Loucy (cell line): Measurements from ENCODE around the gene BCL7B.

Experiments used
- CTCF ChIP-seq: fragments of 200-600 bp; sonication (generic); conservative IDR thresholded peaks from 2 replicates; pipeline ENCODE4 v1.5.1; 2014; ENCODE audit warnings: mild to moderate bottlenecking, antibody characterized with exemption, low read length
- EZH2phosphoT487 ChIP-seq: fragments of 200-600 bp; IDR thresholded peaks from 2 replicates; pipeline ENCODE4 v1.6.1; 2018; ENCODE audit warnings: antibody characterized with exemption, mild to moderate bottlenecking, moderate library complexity, borderline replicate concordance

DNA sequence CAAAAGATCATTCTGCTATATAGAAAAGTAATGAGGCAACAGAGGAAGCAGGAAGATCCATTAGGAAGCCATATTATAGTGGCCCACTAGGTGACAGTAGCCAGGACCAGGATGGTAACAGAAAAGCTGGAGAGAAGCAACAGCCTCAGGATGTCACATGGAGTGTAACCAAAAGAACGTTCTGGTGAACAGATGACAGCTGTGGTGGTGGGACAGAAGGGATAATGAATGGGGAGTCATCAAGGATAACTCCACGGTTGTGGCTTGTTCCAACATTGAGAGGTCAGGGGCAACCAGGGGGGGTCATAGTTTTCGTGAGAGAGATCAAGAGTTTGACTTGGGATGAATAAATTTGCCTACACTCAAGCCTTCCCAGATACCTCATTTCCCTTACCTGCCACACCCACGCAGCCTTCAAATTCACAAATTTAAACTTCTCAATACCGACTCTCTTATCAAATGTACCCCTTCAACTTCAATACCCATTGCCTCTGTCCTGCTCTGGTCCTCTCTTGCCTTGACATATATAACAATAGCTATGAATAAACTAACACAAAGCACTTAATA, 11.6 kb upstream of the BCL7B start:
- TF ChIP-seq CTCF: no peak
- no peak for TF ChIP-seq EZH2phosphoT487
